HepG2 (cell line): ENCODE data around the gene SERPIND1. TPM values are rescaled to one million over a fixed set of nuclear protein-coding genes. Genes with fewer than 3 reads are reported as not detected.
A peak's percentile ranks its signal among the peaks of the same experiment; 100 is the strongest.

Source experiments
- FOXP1 ChIP-seq, 2 experiments: fragments of 450-650 bp in 1 of 2; IDR thresholded peaks; 2 replicates each; pipeline ENCODE4 v1.6.1; 2017 to 2018; ENCODE audit warnings: antibody characterized with exemption in 1 of 2
- GATAD1 ChIP-seq: IDR thresholded peaks from 2 replicates; pipeline ENCODE4 v1.6.1; 2016; ENCODE audit warnings: missing genetic modification reagents, missing compliant biosample characterization
- HDAC6 ChIP-seq: fragments of 200-600 bp; sonication (generic); IDR thresholded peaks from 2 replicates; pipeline ENCODE4 v1.7.0; 2017; ENCODE audit warnings: mild to moderate bottlenecking, antibody characterized with exemption, low read length, low read depth
- NFKB2 ChIP-seq: sonication (generic); formaldehyde crosslinking; IDR thresholded peaks from 2 replicates; pipeline ENCODE4 v1.4.0; 2020; ENCODE audit warnings: missing genetic modification reagents, borderline replicate concordance
- SETDB1 ChIP-seq: sonication (generic); formaldehyde crosslinking; IDR thresholded peaks from 2 replicates; pipeline ENCODE4 v1.5.1; 2020; ENCODE audit warnings: missing genetic modification reagents, mild to moderate bottlenecking, borderline replicate concordance
- ZNF17 ChIP-seq: sonication (generic); formaldehyde crosslinking; IDR thresholded peaks from 2 replicates; pipeline ENCODE4 v1.5.0; 2020; ENCODE audit warnings: mild to moderate bottlenecking, missing genetic modification reagents
- ZNF282 ChIP-seq: fragments of 450-650 bp; IDR thresholded peaks from 2 replicates; pipeline ENCODE4 v1.6.1; 2018; ENCODE audit not compliant: partially characterized antibody
- ZNF317 ChIP-seq: sonication (generic); formaldehyde crosslinking; IDR thresholded peaks from 2 replicates; pipeline ENCODE4 v1.5.0; 2020; ENCODE audit warnings: mild to moderate bottlenecking, missing genetic modification reagents
- polyA plus RNA-seq, 8 experiments: library from polyadenylated mRNA; depleted of rRNA in 3 of 8; stranded (reverse) in 7 of 8; unstranded in 1 of 8; fragments of >200 nt; fragmentation: Illumina TruSeq in 4 of 8; extraction: Trizol in 4 of 8; gene quantifications; 2 replicates each; pipeline versions ENCODE4 v1.2.1 to v1.2.3, GENCODE V29; 2011 to 2016; ENCODE audit warnings: low read depth in 4 of 8, missing spikeins in 1 of 8, mixed read lengths in 1 of 8; ENCODE audit not compliant: insufficient read depth in 1 of 8
- total RNA-seq, 5 experiments: library from RNA; depleted of rRNA; stranded (reverse); fragments of >200 nt; fragmentation: Illumina TruSeq; extraction: Trizol; gene quantifications; 2 replicates each; pipeline ENCODE4 v1.2.3, GENCODE V29; 2016; ENCODE audit warnings: low read depth in 1 of 5
- TF ChIP-seq, protein P1 (sequence below): sonication (generic); formaldehyde crosslinking; conservative IDR thresholded peaks from 2 replicates; pipeline ENCODE4 v1.4.0; 2020; ENCODE audit warnings: mild to moderate bottlenecking, missing genetic modification reagents, moderate library complexity
- TF ChIP-seq, protein P2 (sequence below): sonication (generic); formaldehyde crosslinking; IDR thresholded peaks from 2 replicates; pipeline ENCODE4 v1.5.0; 2020; ENCODE audit warnings: mild to moderate bottlenecking, missing genetic modification reagents, borderline replicate concordance
- TF ChIP-seq, protein P3 (sequence below): sonication (generic); formaldehyde crosslinking; conservative IDR thresholded peaks from 2 replicates; pipeline ENCODE4 v1.5.0; 2020; ENCODE audit warnings: missing genetic modification reagents
- TF ChIP-seq, protein P4 (sequence below): sonication (generic); formaldehyde crosslinking; IDR thresholded peaks from 2 replicates; pipeline ENCODE4 v1.5.1; 2020; ENCODE audit warnings: missing genetic modification reagents, mild to moderate bottlenecking, borderline replicate concordance

The SERPIND1 gene
- total and polyA plus RNA-seq, 2 of the 13 experiments (the other 11 are each of a cell fraction or from before 2014, with no cell fraction given), result 111 to 350 TPM

DNA sequence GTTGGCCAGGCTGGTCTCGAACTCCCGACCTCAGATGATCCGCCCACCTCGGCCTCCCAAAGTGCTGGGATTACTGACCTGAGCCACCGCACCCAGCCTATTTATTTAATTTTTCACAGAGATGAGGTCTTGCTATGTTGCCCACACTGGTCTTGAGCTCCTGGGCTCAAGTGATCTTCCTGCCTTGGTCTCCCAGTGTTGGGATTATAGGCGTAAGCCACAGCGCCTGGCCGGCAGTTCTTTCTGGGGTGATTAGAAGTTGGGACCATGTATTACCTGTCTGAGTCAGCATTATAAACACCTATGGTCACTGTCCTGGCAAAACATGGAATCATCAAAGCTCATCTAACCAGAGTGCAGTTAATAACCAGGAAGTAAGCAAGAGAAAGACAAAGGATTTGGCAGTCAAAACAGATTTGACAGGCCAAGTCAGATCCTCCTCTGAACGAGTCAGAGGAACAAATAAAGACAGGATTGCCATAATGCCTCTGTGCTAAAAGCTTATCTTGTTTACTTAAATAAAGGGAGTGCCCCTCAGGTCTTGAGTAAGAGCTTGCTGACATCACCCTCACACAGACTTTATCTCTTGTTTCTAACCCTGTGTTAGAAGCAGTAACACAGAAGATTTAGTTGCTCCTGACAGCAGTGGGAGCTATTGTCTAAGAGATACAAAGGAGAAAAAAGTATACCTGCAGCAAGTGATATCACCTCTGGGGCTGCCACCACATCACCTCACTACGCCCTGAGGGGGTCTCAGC is 3.7 kb downstream of the SERPIND1 start (continued):
- TF ChIP-seq NFKB2 (no peak), FOXP1 (IDR thresholded peaks at IDR 0.05) (no peak), FOXP1 (CRISPR knock-in tag; IDR thresholded peaks at IDR 0.05) (peak; percentile 94), SETDB1 (CRISPR knock-in tag) (no peak), ZNF282 (no peak), GATAD1 (CRISPR knock-in tag) (peak; percentile 46; the same call in 1 of the 2 replicates), ZNF317 (CRISPR knock-in tag) (no peak), ZNF17 (CRISPR knock-in tag) (no peak), HDAC6 (no peak)
- TF ChIP-seq, protein P1, sequence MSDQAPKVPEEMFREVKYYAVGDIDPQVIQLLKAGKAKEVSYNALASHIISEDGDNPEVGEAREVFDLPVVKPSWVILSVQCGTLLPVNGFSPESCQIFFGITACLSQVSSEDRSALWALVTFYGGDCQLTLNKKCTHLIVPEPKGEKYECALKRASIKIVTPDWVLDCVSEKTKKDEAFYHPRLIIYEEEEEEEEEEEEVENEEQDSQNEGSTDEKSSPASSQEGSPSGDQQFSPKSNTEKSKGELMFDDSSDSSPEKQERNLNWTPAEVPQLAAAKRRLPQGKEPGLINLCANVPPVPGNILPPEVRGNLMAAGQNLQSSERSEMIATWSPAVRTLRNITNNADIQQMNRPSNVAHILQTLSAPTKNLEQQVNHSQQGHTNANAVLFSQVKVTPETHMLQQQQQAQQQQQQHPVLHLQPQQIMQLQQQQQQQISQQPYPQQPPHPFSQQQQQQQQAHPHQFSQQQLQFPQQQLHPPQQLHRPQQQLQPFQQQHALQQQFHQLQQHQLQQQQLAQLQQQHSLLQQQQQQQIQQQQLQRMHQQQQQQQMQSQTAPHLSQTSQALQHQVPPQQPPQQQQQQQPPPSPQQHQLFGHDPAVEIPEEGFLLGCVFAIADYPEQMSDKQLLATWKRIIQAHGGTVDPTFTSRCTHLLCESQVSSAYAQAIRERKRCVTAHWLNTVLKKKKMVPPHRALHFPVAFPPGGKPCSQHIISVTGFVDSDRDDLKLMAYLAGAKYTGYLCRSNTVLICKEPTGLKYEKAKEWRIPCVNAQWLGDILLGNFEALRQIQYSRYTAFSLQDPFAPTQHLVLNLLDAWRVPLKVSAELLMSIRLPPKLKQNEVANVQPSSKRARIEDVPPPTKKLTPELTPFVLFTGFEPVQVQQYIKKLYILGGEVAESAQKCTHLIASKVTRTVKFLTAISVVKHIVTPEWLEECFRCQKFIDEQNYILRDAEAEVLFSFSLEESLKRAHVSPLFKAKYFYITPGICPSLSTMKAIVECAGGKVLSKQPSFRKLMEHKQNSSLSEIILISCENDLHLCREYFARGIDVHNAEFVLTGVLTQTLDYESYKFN, result peak; percentile 93
- TF ChIP-seq, protein P2, sequence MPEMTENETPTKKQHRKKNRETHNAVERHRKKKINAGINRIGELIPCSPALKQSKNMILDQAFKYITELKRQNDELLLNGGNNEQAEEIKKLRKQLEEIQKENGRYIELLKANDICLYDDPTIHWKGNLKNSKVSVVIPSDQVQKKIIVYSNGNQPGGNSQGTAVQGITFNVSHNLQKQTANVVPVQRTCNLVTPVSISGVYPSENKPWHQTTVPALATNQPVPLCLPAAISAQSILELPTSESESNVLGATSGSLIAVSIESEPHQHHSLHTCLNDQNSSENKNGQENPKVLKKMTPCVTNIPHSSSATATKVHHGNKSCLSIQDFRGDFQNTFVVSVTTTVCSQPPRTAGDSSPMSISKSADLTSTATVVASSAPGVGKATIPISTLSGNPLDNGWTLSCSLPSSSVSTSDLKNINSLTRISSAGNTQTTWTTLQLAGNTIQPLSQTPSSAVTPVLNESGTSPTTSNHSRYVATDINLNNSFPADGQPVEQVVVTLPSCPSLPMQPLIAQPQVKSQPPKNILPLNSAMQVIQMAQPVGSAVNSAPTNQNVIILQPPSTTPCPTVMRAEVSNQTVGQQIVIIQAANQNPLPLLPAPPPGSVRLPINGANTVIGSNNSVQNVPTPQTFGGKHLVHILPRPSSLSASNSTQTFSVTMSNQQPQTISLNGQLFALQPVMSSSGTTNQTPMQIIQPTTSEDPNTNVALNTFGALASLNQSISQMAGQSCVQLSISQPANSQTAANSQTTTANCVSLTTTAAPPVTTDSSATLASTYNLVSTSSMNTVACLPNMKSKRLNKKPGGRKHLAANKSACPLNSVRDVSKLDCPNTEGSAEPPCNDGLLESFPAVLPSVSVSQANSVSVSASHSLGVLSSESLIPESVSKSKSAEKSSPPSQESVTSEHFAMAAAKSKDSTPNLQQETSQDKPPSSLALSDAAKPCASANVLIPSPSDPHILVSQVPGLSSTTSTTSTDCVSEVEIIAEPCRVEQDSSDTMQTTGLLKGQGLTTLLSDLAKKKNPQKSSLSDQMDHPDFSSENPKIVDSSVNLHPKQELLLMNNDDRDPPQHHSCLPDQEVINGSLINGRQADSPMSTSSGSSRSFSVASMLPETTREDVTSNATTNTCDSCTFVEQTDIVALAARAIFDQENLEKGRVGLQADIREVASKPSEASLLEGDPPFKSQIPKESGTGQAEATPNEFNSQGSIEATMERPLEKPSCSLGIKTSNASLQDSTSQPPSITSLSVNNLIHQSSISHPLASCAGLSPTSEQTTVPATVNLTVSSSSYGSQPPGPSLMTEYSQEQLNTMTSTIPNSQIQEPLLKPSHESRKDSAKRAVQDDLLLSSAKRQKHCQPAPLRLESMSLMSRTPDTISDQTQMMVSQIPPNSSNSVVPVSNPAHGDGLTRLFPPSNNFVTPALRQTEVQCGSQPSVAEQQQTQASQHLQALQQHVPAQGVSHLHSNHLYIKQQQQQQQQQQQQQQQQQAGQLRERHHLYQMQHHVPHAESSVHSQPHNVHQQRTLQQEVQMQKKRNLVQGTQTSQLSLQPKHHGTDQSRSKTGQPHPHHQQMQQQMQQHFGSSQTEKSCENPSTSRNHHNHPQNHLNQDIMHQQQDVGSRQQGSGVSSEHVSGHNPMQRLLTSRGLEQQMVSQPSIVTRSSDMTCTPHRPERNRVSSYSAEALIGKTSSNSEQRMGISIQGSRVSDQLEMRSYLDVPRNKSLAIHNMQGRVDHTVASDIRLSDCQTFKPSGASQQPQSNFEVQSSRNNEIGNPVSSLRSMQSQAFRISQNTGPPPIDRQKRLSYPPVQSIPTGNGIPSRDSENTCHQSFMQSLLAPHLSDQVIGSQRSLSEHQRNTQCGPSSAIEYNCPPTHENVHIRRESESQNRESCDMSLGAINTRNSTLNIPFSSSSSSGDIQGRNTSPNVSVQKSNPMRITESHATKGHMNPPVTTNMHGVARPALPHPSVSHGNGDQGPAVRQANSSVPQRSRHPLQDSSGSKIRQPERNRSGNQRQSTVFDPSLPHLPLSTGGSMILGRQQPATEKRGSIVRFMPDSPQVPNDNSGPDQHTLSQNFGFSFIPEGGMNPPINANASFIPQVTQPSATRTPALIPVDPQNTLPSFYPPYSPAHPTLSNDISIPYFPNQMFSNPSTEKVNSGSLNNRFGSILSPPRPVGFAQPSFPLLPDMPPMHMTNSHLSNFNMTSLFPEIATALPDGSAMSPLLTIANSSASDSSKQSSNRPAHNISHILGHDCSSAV (CRISPR knock-in tag), result no peak
- TF ChIP-seq, protein P3, sequence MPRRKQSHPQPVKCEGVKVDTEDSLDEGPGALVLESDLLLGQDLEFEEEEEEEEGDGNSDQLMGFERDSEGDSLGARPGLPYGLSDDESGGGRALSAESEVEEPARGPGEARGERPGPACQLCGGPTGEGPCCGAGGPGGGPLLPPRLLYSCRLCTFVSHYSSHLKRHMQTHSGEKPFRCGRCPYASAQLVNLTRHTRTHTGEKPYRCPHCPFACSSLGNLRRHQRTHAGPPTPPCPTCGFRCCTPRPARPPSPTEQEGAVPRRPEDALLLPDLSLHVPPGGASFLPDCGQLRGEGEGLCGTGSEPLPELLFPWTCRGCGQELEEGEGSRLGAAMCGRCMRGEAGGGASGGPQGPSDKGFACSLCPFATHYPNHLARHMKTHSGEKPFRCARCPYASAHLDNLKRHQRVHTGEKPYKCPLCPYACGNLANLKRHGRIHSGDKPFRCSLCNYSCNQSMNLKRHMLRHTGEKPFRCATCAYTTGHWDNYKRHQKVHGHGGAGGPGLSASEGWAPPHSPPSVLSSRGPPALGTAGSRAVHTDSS (CRISPR knock-in tag), result no peak
- TF ChIP-seq, protein P4, sequence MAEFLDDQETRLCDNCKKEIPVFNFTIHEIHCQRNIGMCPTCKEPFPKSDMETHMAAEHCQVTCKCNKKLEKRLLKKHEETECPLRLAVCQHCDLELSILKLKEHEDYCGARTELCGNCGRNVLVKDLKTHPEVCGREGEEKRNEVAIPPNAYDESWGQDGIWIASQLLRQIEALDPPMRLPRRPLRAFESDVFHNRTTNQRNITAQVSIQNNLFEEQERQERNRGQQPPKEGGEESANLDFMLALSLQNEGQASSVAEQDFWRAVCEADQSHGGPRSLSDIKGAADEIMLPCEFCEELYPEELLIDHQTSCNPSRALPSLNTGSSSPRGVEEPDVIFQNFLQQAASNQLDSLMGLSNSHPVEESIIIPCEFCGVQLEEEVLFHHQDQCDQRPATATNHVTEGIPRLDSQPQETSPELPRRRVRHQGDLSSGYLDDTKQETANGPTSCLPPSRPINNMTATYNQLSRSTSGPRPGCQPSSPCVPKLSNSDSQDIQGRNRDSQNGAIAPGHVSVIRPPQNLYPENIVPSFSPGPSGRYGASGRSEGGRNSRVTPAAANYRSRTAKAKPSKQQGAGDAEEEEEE (CRISPR knock-in tag), result no peak
